Activated T-cell treated with anti-CD3 and anti-CD28 coated beads, Interleukin-2, amount 50 U/mL, for 72 hours (primary cell): ENCODE results near the gene NKG7. TPM values are rescaled to one million over a fixed set of nuclear protein-coding genes. Genes with fewer than 3 reads are reported as not detected.

Experiments used
- ATAC-seq, 2 donors: fragments of 150-1000 bp; cut with Tn5 transposase; replicated peaks in 1 of 2; 2 replicates each; pipeline ENCODE4 v1.10.0; 2021; ENCODE audit warnings: moderate library complexity in 2 of 2, mild to moderate bottlenecking in 1 of 2
- DNase-seq, 2 donors: peaks; one replicate each; pipeline ENCODE4 v3.0.0; 2021 to 2022; ENCODE audit warnings: mixed read lengths in 1 of 2
- H3K27ac Mint-ChIP-seq: one replicate; pipeline ENCODE4 v1.8.0; 2022; ENCODE audit warnings: mild to moderate bottlenecking, moderate library complexity, mixed read lengths
- H3K27me3 Mint-ChIP-seq: one replicate; pipeline ENCODE4 v1.8.0; 2022; ENCODE audit warnings: low read depth, mixed read lengths
- H3K36me3 Mint-ChIP-seq, 2 donors: one replicate each; pipeline ENCODE4 v1.8.0; 2022; ENCODE audit warnings: mixed read lengths in 2 of 2, mild to moderate bottlenecking in 1 of 2; ENCODE audit not compliant: insufficient read depth in 2 of 2
- H3K4me1 Mint-ChIP-seq: one replicate; pipeline ENCODE4 v1.8.0; 2022; ENCODE audit warnings: low read depth, mixed read lengths
- H3K4me3 Mint-ChIP-seq, 2 donors: one replicate each; pipeline ENCODE4 v1.8.0; 2022; ENCODE audit warnings: mild to moderate bottlenecking in 2 of 2, mixed read lengths in 2 of 2, moderate library complexity in 2 of 2
- H3K9me3 Mint-ChIP-seq, 2 donors: one replicate each; pipeline ENCODE4 v1.8.0; 2022; ENCODE audit warnings: mixed read lengths in 2 of 2
- total RNA-seq, 2 donors: library from RNA; stranded (reverse); gene quantifications; one replicate each; pipeline ENCODE4 v1.2.3, GENCODE V29; 2022

Gene NKG7
- total RNA-seq, 2 donors from 2014 or later, result 190 to 261 TPM

- H3K4me1 Mint-ChIP-seq, result peaks cover 71% of the 10 kb centered on the region
- H3K36me3 Mint-ChIP-seq, result peaks cover 7 to 12% of the 10 kb centered on the region in 2 donors
- H3K4me3 Mint-ChIP-seq, result peak within 1 kb of the TSS; percentile 99
- H3K27ac Mint-ChIP-seq, result peak within 1 kb of the TSS; percentile 98
- no peaks in the 10 kb centered on the region for H3K27me3 Mint-ChIP-seq
- ATAC-seq (no peak), DNase-seq (no peak)
- H3K9me3 Mint-ChIP-seq, result no peaks in the 10 kb centered on the region
Observed at GRCh38 chr19:51365965-51366388, 6.5 kb downstream of the NKG7 start, which contains the start of gene ETFB. TSS of gene ETFB (minus strand) at chr19:51366388. CDS start at chr19:51366326, 62 bp downstream.

GRCh38 chr19:51365211-51365964 lies 7.1 kb downstream of the NKG7 start:
- H3K27me3 Mint-ChIP-seq, result no peaks in the 10 kb centered on the region
- H3K4me3 Mint-ChIP-seq, result peak overlapping the region; percentile 99
- H3K27ac Mint-ChIP-seq, result peak overlapping the region; percentile 98
- no peak for DNase-seq
- peaks cover 5 to 9% of the 10 kb centered on the region in 2 donors for H3K36me3 Mint-ChIP-seq
- H3K9me3 Mint-ChIP-seq, result no peaks in the 10 kb centered on the region
- H3K4me1 Mint-ChIP-seq, result peaks cover 68% of the 10 kb centered on the region
- no peak for ATAC-seq

GRCh38 chr19:51364200-51365106 lies 8.0 kb downstream of the NKG7 start:
- ATAC-seq (no peak), DNase-seq (no peak)
- Mint-ChIP-seq H3K36me3 (peaks cover 2 to 7% of the 10 kb centered on the region in 2 donors), H3K27ac (peak overlapping the region; percentile 76), H3K4me1 (peaks cover 70% of the 10 kb centered on the region), H3K27me3 (no peaks in the 10 kb centered on the region), H3K4me3 (peak overlapping the region; percentile 72 to 73), H3K9me3 (no peaks in the 10 kb centered on the region)

GRCh38 chr19:51361239-51361638 lies 11.2 kb downstream of the NKG7 start:
- DNase-seq, result no peak
- Mint-ChIP-seq H3K27me3 (no peaks in the 10 kb centered on the region), H3K4me1 (peaks cover 75% of the 10 kb centered on the region), H3K4me3 (no peak overlapping the region), H3K9me3 (no peaks in the 10 kb centered on the region), H3K36me3 (peaks cover 4 to 6% of the 10 kb centered on the region in 2 donors), H3K27ac (no peak overlapping the region)
- no peak for ATAC-seq

- DNase-seq, result no peak
- H3K9me3 Mint-ChIP-seq, result peaks cover 0 to 2% of the 10 kb centered on the region in 2 donors
- peaks cover 76% of the 10 kb centered on the region for H3K4me1 Mint-ChIP-seq
- no peak overlapping the region for H3K27ac Mint-ChIP-seq
- H3K4me3 Mint-ChIP-seq, result peak overlapping the region in 1 of 2 donors; percentile 4
- no peaks in the 10 kb centered on the region for H3K27me3 Mint-ChIP-seq
- no peak for ATAC-seq
- peaks cover 7 to 8% of the 10 kb centered on the region in 2 donors for H3K36me3 Mint-ChIP-seq
Observed at GRCh38 chr19:51359294-51359693, 13.2 kb downstream of the NKG7 start.

- Mint-ChIP-seq H3K36me3 (peaks cover 5 to 7% of the 10 kb centered on the region in 2 donors), H3K9me3 (peaks cover 0 to 2% of the 10 kb centered on the region in 2 donors), H3K27ac (no peak overlapping the region), H3K27me3 (no peaks in the 10 kb centered on the region), H3K4me1 (peaks cover 66% of the 10 kb centered on the region), H3K4me3 (no peak overlapping the region)
- DNase-seq, result no peak
- ATAC-seq, result no peak
Observed at GRCh38 chr19:51357952-51358351, 14.5 kb downstream of the NKG7 start.

- Mint-ChIP-seq H3K27ac (no peak overlapping the region), H3K4me1 (peaks cover 54% of the 10 kb centered on the region), H3K9me3 (peaks cover 0 to 2% of the 10 kb centered on the region in 2 donors), H3K27me3 (no peaks in the 10 kb centered on the region), H3K4me3 (peak overlapping the region in 1 of 2 donors; percentile 31), H3K36me3 (peaks cover 8 to 15% of the 10 kb centered on the region in 2 donors)
- DNase-seq (no peak), ATAC-seq (no peak)
Observed at GRCh38 chr19:51356159-51356801, 16.2 kb downstream of the NKG7 start.

GRCh38 chr19:51354742-51355148 lies 17.7 kb downstream of the NKG7 start:
- DNase-seq, result peak in 1 of 2 donors; percentile 41
- peak overlapping the region; percentile 90 for H3K27ac Mint-ChIP-seq
- H3K27me3 Mint-ChIP-seq, result no peaks in the 10 kb centered on the region
- H3K9me3 Mint-ChIP-seq, result peaks cover 0 to 2% of the 10 kb centered on the region in 2 donors
- H3K36me3 Mint-ChIP-seq, result peaks cover 8 to 21% of the 10 kb centered on the region in 2 donors
- H3K4me1 Mint-ChIP-seq, result peaks cover 46% of the 10 kb centered on the region
- peak overlapping the region; percentile 76 to 84 for H3K4me3 Mint-ChIP-seq
- ATAC-seq, result peak; percentile 83 to 86

- H3K4me1 Mint-ChIP-seq, result peaks cover 41% of the 10 kb centered on the region
- DNase-seq, result no peak
- H3K27me3 Mint-ChIP-seq, result no peaks in the 10 kb centered on the region
- ATAC-seq, result peak in 1 of 2 donors; percentile 3
- peak overlapping the region; percentile 76 to 84 for H3K4me3 Mint-ChIP-seq
- peaks cover 0 to 2% of the 10 kb centered on the region in 2 donors for H3K9me3 Mint-ChIP-seq
- H3K27ac Mint-ChIP-seq, result peak overlapping the region; percentile 75
- peaks cover 8 to 21% of the 10 kb centered on the region in 2 donors for H3K36me3 Mint-ChIP-seq
Observed at GRCh38 chr19:51354103-51354741, 18.2 kb downstream of the NKG7 start.

- ATAC-seq, result no peak
- peaks cover 8 to 21% of the 10 kb centered on the region in 2 donors for H3K36me3 Mint-ChIP-seq
- H3K9me3 Mint-ChIP-seq, result peaks cover 0 to 2% of the 10 kb centered on the region in 2 donors
- H3K27me3 Mint-ChIP-seq, result no peaks in the 10 kb centered on the region
- H3K27ac Mint-ChIP-seq, result no peak overlapping the region
- H3K4me1 Mint-ChIP-seq, result peaks cover 31% of the 10 kb centered on the region
- H3K4me3 Mint-ChIP-seq, result no peak overlapping the region
- no peak for DNase-seq
Observed at GRCh38 chr19:51352783-51353360, 19.6 kb downstream of the NKG7 start.

GRCh38 chr19:51351266-51351990 lies 21.0 kb downstream of the NKG7 start:
- peak overlapping the region; percentile 36 for H3K27ac Mint-ChIP-seq
- no peaks in the 10 kb centered on the region for H3K27me3 Mint-ChIP-seq
- H3K9me3 Mint-ChIP-seq, result peaks cover 0 to 2% of the 10 kb centered on the region in 2 donors
- peaks cover 20% of the 10 kb centered on the region for H3K4me1 Mint-ChIP-seq
- DNase-seq (no peak), ATAC-seq (no peak)
- H3K36me3 Mint-ChIP-seq, result peaks cover 7 to 24% of the 10 kb centered on the region in 2 donors
- H3K4me3 Mint-ChIP-seq, result no peak overlapping the region
